H1 (cell line): ENCODE results near the gene LSM7. TPM values are rescaled to one million over a fixed set of nuclear protein-coding genes. Genes with fewer than 3 reads are reported as not detected.
A peak's percentile ranks its signal among the peaks of the same experiment; 100 is the strongest.

Source experiments
- CTCF ChIA-PET: fragments of 300-600 bp; sonication (Branson Sonifier 250); formaldehyde crosslinking; loops from one replicate; lab custom pipeline; 2021; ENCODE audit not compliant: partially characterized antibody; lab: Charles Lee
- POLR2A ChIA-PET: fragments of 300-600 bp; sonication (Branson Sonifier 250); formaldehyde crosslinking; loops from one replicate; lab custom pipeline; 2021; ENCODE audit warnings: inconsistent platforms; ENCODE audit not compliant: partially characterized antibody; lab: Charles Lee
- DNase-seq, 2 experiments: peaks; one replicate each; pipeline versions ENCODE4 v3.0.0 to v3.0.0-alpha.2; 2010 to 2022; ENCODE audit warnings: low spot score in 2 of 2, low read depth in 1 of 2, mixed read lengths in 1 of 2
- FAIRE-seq: peaks from 2 replicates; lab custom pipeline; 2011; peaks lifted over from hg19 to GRCh38; lab: Jason Lieb, UNC
- H2AFZ ChIP-seq: 2 replicates; pipeline ENCODE4 v1.8.1; 2012; ENCODE audit warnings: low read length, inconsistent platforms
- H2AK5ac ChIP-seq: 2 replicates; pipeline ENCODE4 v1.6.1; 2013; ENCODE audit warnings: low read depth, low read length
- H2BK120ac ChIP-seq: replicated peaks from 2 replicates; pipeline ENCODE3; 2013; ENCODE audit warnings: low read depth, low read length, inconsistent platforms
- H2BK12ac ChIP-seq: 2 replicates; pipeline ENCODE4 v1.6.1; 2013; ENCODE audit warnings: low read depth, low read length
- H2BK15ac ChIP-seq: 2 replicates; pipeline ENCODE4 v1.6.1; 2013; ENCODE audit warnings: low read length
- H2BK20ac ChIP-seq: 2 replicates; pipeline ENCODE4 v1.6.1; 2013; ENCODE audit warnings: low read length
- H2BK5ac ChIP-seq: 2 replicates; pipeline ENCODE4 v1.6.1; 2013; ENCODE audit warnings: low read depth, low read length
- H3K14ac ChIP-seq: 2 replicates; pipeline ENCODE4 v1.6.1; 2013; ENCODE audit warnings: inconsistent platforms; ENCODE audit not compliant: insufficient read length
- H3K18ac ChIP-seq: 2 replicates; pipeline ENCODE4 v1.6.1; 2013; ENCODE audit warnings: low read length; ENCODE audit errors: extremely low read depth
- H3K23ac ChIP-seq: 2 replicates; pipeline ENCODE4 v1.6.1; 2013; ENCODE audit warnings: inconsistent platforms; ENCODE audit not compliant: insufficient read length
- H3K23me2 ChIP-seq: 2 replicates; pipeline ENCODE4 v1.6.1; 2013; ENCODE audit warnings: low read depth, low read length
- H3K27ac ChIP-seq: 2 replicates; pipeline ENCODE4 v1.6.1; 2011; ENCODE audit warnings: low read depth, low read length, inconsistent platforms
- H3K27me3 ChIP-seq, 4 experiments: replicated peaks in 1 of 4; 1 replicate in 1 of 4; 2 replicates in 3 of 4; pipeline versions ENCODE4 v1.6.1 to v1.8.1; 2011 to 2013; ENCODE audit warnings: low read length in 3 of 4, mild to moderate bottlenecking in 3 of 4, inconsistent platforms in 2 of 4, mixed read lengths in 2 of 4, moderate library complexity in 1 of 4; ENCODE audit not compliant: control insufficient read depth in 3 of 4, insufficient read depth in 3 of 4; ENCODE audit errors: extremely low read depth in 1 of 4
- H3K36me3 ChIP-seq, 4 experiments: 2 replicates each; pipeline versions ENCODE4 v1.6.1 to v1.8.1; 2011 to 2013; ENCODE audit warnings: mild to moderate bottlenecking in 4 of 4, low read length in 3 of 4, moderate library complexity in 2 of 4, control low read depth in 1 of 4, inconsistent platforms in 1 of 4; ENCODE audit not compliant: insufficient read depth in 4 of 4, control insufficient read depth in 2 of 4
- H3K4ac ChIP-seq: replicated peaks from 2 replicates; pipeline ENCODE3; 2013; ENCODE audit warnings: low read length, low read depth, mixed read lengths, inconsistent platforms; ENCODE audit not compliant: insufficient read length
- H3K4me1 ChIP-seq, 4 experiments: replicated peaks in 1 of 4; 1 replicate in 1 of 4; 2 replicates in 3 of 4; pipeline versions ENCODE4 v1.6.1 to v1.8.1; 2011 to 2013; ENCODE audit warnings: low read length in 3 of 4, inconsistent platforms in 2 of 4, mixed read lengths in 1 of 4; ENCODE audit not compliant: insufficient read depth in 4 of 4, control insufficient read depth in 3 of 4
- H3K4me2 ChIP-seq, 2 experiments: 2 replicates each; pipeline versions ENCODE4 v1.6.1 to v1.8.1; 2011 to 2013; ENCODE audit warnings: low read depth in 2 of 2, low read length in 2 of 2, control low read depth in 1 of 2, inconsistent platforms in 1 of 2, mild to moderate bottlenecking in 1 of 2; ENCODE audit not compliant: insufficient read depth in 1 of 2
- H3K4me3 ChIP-seq, 4 experiments: fragments of 200-600, 300-600 bp in 1 of 4; sonication (generic), shearing (Covaris generic), sonication (Bioruptor Twin) in 1 of 4; 2 replicates each; pipeline versions ENCODE4 v1.5.1 to v1.8.1; 2011 to 2016; ENCODE audit warnings: low read length in 4 of 4, low read depth in 3 of 4, control low read depth in 2 of 4, inconsistent platforms in 2 of 4, mild to moderate bottlenecking in 2 of 4, mixed read lengths in 1 of 4, moderate library complexity in 1 of 4; ENCODE audit not compliant: insufficient read depth in 2 of 4; ENCODE audit errors: extremely low read depth in 1 of 4
- H3K56ac ChIP-seq: replicated peaks from 2 replicates; pipeline ENCODE3; 2013; ENCODE audit warnings: low read depth, mild to moderate bottlenecking, mixed read lengths, low read length, inconsistent platforms; ENCODE audit not compliant: insufficient read length
- H3K79me1 ChIP-seq: 2 replicates; pipeline ENCODE4 v1.6.1; 2013; ENCODE audit warnings: low read depth, low read length, control low read depth
- H3K79me2 ChIP-seq, 2 experiments: 2 replicates each; pipeline versions ENCODE4 v1.6.1 to v1.8.1; 2012 to 2013; ENCODE audit warnings: low read length in 2 of 2, mild to moderate bottlenecking in 2 of 2, inconsistent platforms in 1 of 2; ENCODE audit not compliant: insufficient read depth in 2 of 2, control insufficient read depth in 1 of 2
- H3K9ac ChIP-seq, 4 experiments: replicated peaks in 1 of 4; 1 replicate in 1 of 4; 2 replicates in 3 of 4; pipeline versions ENCODE4 v1.6.1 to v1.8.1; 2011 to 2013; ENCODE audit warnings: low read depth in 3 of 4, low read length in 3 of 4, control low read depth in 2 of 4, mild to moderate bottlenecking in 2 of 4, moderate library complexity in 2 of 4, inconsistent platforms in 1 of 4; ENCODE audit errors: extremely low read depth in 1 of 4
- H3K9me3 ChIP-seq, 2 experiments: 2 replicates each; pipeline versions ENCODE4 v1.6.1 to v1.8.1; 2012 to 2013; ENCODE audit warnings: mild to moderate bottlenecking in 2 of 2, moderate library complexity in 2 of 2, control low read depth in 1 of 2, inconsistent platforms in 1 of 2, low read depth in 1 of 2, low read length in 1 of 2, mixed read lengths in 1 of 2; ENCODE audit not compliant: insufficient read depth in 2 of 2
- H4K20me1 ChIP-seq, 2 experiments: replicated peaks in 1 of 2; 2 replicates each; pipeline versions ENCODE3 to v1.8.1; 2011 to 2013; ENCODE audit warnings: inconsistent platforms in 2 of 2, low read length in 2 of 2, mild to moderate bottlenecking in 1 of 2; ENCODE audit not compliant: insufficient read depth in 2 of 2, control insufficient read depth in 1 of 2
- H4K5ac ChIP-seq: 2 replicates; pipeline ENCODE4 v1.6.1; 2013; ENCODE audit warnings: low read length, low read depth, mixed read lengths, inconsistent platforms; ENCODE audit not compliant: insufficient read length
- H4K8ac ChIP-seq: 2 replicates; pipeline ENCODE4 v1.8.0; 2013; ENCODE audit warnings: mild to moderate bottlenecking, moderate library complexity, low read length, inconsistent platforms; ENCODE audit not compliant: insufficient read depth; ENCODE audit errors: extremely low read depth
- H4K91ac ChIP-seq: replicated peaks from 2 replicates; pipeline ENCODE3; 2013; ENCODE audit warnings: low read length, mixed read lengths, inconsistent platforms; ENCODE audit not compliant: insufficient read length
- BCL11A ChIP-seq, 2 experiments: IDR thresholded peaks; one replicate each; pipeline ENCODE4 v1.6.1; 2011; ENCODE audit warnings: low read depth in 2 of 2, low read length in 2 of 2, mild to moderate bottlenecking in 2 of 2
- CBX5 ChIP-seq: fragments of 300-800, 300-1000 bp; sonication (generic); IDR thresholded peaks from 2 replicates; pipeline ENCODE4 v1.7.1; 2016; ENCODE audit warnings: antibody characterized with exemption, low read length, low read depth
- FOSL1 ChIP-seq: IDR thresholded peaks from 2 replicates; pipeline ENCODE4 v1.6.1; 2011; ENCODE audit warnings: mild to moderate bottlenecking, low read depth, low read length, moderate library complexity; ENCODE audit not compliant: insufficient read depth
- JUND ChIP-seq: IDR thresholded peaks from 2 replicates; pipeline ENCODE4 v1.6.1; 2011; ENCODE audit warnings: mild to moderate bottlenecking, improper control_type of control experiment, low read length
- KDM4A ChIP-seq: IDR thresholded peaks from one replicate; pipeline ENCODE4 v1.7.1; 2012; ENCODE audit warnings: low read depth, mild to moderate bottlenecking, moderate library complexity, low read length, inconsistent platforms; ENCODE audit not compliant: severe bottlenecking
- PHF8 ChIP-seq: fragments of 200-600 bp; sonication (generic); conservative IDR thresholded peaks from 2 replicates; pipeline ENCODE4 v1.7.1; 2012; ENCODE audit warnings: low read depth, mild to moderate bottlenecking, inconsistent platforms, low read length, moderate library complexity
- SRF ChIP-seq: IDR thresholded peaks from 2 replicates; pipeline ENCODE4 v1.6.1; 2011; ENCODE audit warnings: mild to moderate bottlenecking, low read depth, low read length, moderate library complexity
- WGBS, 2 experiments: shearing (Covaris generic) in 1 of 2; methylation state at CpG; one replicate each; pipeline versions ENCODE4 v1.1.6 to v1.1.7; 2013 to 2015; ENCODE audit warnings: low lambda C conversion rate in 2 of 2, mixed read lengths in 2 of 2, inconsistent platforms in 1 of 2, low coverage in 1 of 2, missing lambda C conversion rate in 1 of 2; ENCODE audit not compliant: insufficient replicate concordance in 2 of 2, insufficient coverage in 1 of 2, insufficient read length in 1 of 2; ENCODE audit errors: extremely low coverage in 1 of 2, missing lambda C conversion rate in 1 of 2; 5-methylcytosine and 5-hydroxymethylcytosine counted together
- polyA plus RNA-seq, 7 experiments: library from polyadenylated mRNA; depleted of rRNA in 3 of 7; stranded (reverse) in 5 of 7; unstranded in 2 of 7; fragments of >200 nt in 5 of 7; fragments of 200-250 nt in 2 of 7; gene quantifications; 1 replicate in 5 of 7; 2 replicates in 1 of 7; 4 replicates in 1 of 7; pipeline versions ENCODE4 v1.2.1 to v1.2.3, GENCODE V29; 2011 to 2013; ENCODE audit warnings: missing spikeins in 2 of 7, mixed read lengths in 2 of 7
- total RNA-seq: library from RNA; stranded (reverse); fragmentation: NEBNext Ultra II Directional; extraction: Animal tissue kit (Norgen Biotek cat#: 25700); gene quantifications from 2 replicates; pipeline ENCODE4 v1.2.1, GENCODE V29; 2021
- TF ChIP-seq, protein P1 (sequence below): IDR thresholded peaks from 2 replicates; pipeline ENCODE4 v1.6.1; 2011; ENCODE audit warnings: low read length, improper control_type of control experiment
- TF ChIP-seq, protein P2 (sequence below): IDR thresholded peaks from 2 replicates; pipeline ENCODE4 v1.6.1; 2012; ENCODE audit warnings: inconsistent platforms
- TF ChIP-seq, protein P3 (sequence below): IDR thresholded peaks from 2 replicates; pipeline ENCODE4 v1.6.1; 2012; ENCODE audit warnings: inconsistent platforms

LSM7 gene
- total and polyA plus RNA-seq, 2 of the 8 experiments (the other 6 are each of a cell fraction or from before 2014, with no cell fraction given) = 228 to 1,335 TPM

DNA sequence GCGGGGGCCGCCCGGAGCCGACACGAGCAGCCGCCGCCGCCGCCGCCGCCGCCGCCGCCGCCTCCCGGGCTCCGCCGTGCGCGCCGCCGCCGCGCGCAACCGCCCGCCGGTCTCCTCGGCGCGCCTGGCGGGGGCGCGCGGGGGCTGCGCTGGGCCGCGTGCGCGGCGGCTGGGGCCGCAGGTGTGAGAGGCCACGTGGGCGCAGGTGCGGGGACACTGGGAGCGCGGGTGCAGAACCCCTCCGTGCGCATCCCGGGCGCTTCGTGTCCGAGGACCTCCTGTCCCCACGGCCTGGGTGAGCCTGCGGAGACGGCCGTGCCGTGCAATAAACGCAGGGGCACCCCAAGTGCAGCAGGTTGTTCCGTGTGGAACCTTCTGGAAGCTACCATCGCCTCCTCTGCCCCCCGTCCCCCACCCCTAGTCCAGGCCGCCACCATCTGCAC lies 20.3 kb downstream of the LSM7 start, which contains the start of gene LINGO3:
TSS of gene LINGO3 (minus strand) at position 41 of the 443 bp plus-strand sequence. CDS start 16,378 bp downstream, outside the sequence.
- FAIRE-seq = no peak
- no peak within 1 kb of the TSS for H2BK5ac ChIP-seq
- H4K20me1 ChIP-seq = peaks cover 0 to 3% of the 10 kb centered on the region in 2 experiments
- H2AFZ ChIP-seq = peak within 1 kb of the TSS; percentile 85; the same call in 1 of the 2 replicates
- no peaks in the 10 kb centered on the region for H3K79me1 ChIP-seq
- H2BK15ac ChIP-seq = no peak within 1 kb of the TSS
- no peak within 1 kb of the TSS for H3K14ac ChIP-seq
- no peak within 1 kb of the TSS for H2BK20ac ChIP-seq
- H3K4me2 ChIP-seq = peak within 1 kb of the TSS; percentile 33 to 76
- no peak for DNase-seq
- H3K23ac ChIP-seq = no peak within 1 kb of the TSS
- peak within 1 kb of the TSS; percentile 93 for H4K91ac ChIP-seq
- peak within 1 kb of the TSS; percentile 11 for H4K8ac ChIP-seq
- H3K23me2 ChIP-seq = peaks cover 2% of the 10 kb centered on the region; the same call in 1 of the 2 replicates
- peak within 1 kb of the TSS; percentile 80; the same call in 1 of the 2 replicates for H2BK12ac ChIP-seq
- H3K9me3 ChIP-seq = no peaks in the 10 kb centered on the region
- H2BK120ac ChIP-seq = no peak within 1 kb of the TSS
- H4K5ac ChIP-seq = no peak within 1 kb of the TSS
- H3K9ac ChIP-seq = peak within 1 kb of the TSS in 1 of 4 experiments; percentile 64; a peak in 1 of 7 replicates
- H3K27me3 ChIP-seq = peaks cover 7 to 35% (median 28%) of the 10 kb centered on the region in 4 experiments
- H3K36me3 ChIP-seq = no peaks in the 10 kb centered on the region
- peak within 1 kb of the TSS in 3 of 4 experiments; percentile 19 to 60 (median 48); a peak in 7 of 8 replicates for H3K4me3 ChIP-seq
- WGBS, 2 experiments = 29% methylated on average over 7 of the region's 63 CpGs; no CpG with 5 or more reads in 1 of the 2 experiments
- ChIA-PET POLR2A (interaction anchor here (1.0 to 4.4 kb wide), 4 partner anchors 12 to 55 kb away, joined by 3 to 16 read pairs (median 4); no protein-coding TSS in a partner anchor), CTCF (interaction anchor here (0.6 to 1.4 kb wide), 3 partner anchors 17 to 49 kb away, joined by 3 read pairs; no protein-coding TSS in a partner anchor)
- H3K56ac ChIP-seq = no peak within 1 kb of the TSS
- H3K4ac ChIP-seq = no peak within 1 kb of the TSS
- H2AK5ac ChIP-seq = no peak within 1 kb of the TSS
- H3K18ac ChIP-seq = no peak within 1 kb of the TSS; the same call in 1 of the 2 replicates
- H3K27ac ChIP-seq = no peak within 1 kb of the TSS
- peaks cover 0 to 12% (median 1%) of the 10 kb centered on the region in 4 experiments; a peak in 4 of 7 replicates for H3K4me1 ChIP-seq
- H3K79me2 ChIP-seq = no peaks in the 10 kb centered on the region
- no peak for TF ChIP-seq SRF
- no peak for TF ChIP-seq FOSL1
- no peak for TF ChIP-seq JUND
- peak; percentile 24 for TF ChIP-seq KDM4A
- TF ChIP-seq, protein P1, sequence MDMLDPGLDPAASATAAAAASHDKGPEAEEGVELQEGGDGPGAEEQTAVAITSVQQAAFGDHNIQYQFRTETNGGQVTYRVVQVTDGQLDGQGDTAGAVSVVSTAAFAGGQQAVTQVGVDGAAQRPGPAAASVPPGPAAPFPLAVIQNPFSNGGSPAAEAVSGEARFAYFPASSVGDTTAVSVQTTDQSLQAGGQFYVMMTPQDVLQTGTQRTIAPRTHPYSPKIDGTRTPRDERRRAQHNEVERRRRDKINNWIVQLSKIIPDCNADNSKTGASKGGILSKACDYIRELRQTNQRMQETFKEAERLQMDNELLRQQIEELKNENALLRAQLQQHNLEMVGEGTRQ = 0 out of 2 replicates have a peak, but pooled peaks have one; percentile 37
- no peak for TF ChIP-seq CBX5
- 0 out of 2 replicates have a peak, but pooled peaks have one; percentile 28 for TF ChIP-seq PHF8
- TF ChIP-seq, protein P2, sequence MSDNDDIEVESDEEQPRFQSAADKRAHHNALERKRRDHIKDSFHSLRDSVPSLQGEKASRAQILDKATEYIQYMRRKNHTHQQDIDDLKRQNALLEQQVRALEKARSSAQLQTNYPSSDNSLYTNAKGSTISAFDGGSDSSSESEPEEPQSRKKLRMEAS = peak; percentile 93
- TF ChIP-seq BCL11A (IDR thresholded peaks at IDR 0.05; ENCODE audit: low read depth in 2 of 2, low read length in 2 of 2) = no peak
- TF ChIP-seq, protein P3, sequence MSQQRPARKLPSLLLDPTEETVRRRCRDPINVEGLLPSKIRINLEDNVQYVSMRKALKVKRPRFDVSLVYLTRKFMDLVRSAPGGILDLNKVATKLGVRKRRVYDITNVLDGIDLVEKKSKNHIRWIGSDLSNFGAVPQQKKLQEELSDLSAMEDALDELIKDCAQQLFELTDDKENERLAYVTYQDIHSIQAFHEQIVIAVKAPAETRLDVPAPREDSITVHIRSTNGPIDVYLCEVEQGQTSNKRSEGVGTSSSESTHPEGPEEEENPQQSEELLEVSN = peak; percentile 89
